H1 (cell line): ENCODE measurements around the gene SLC1A5. TPM values are rescaled to one million over a fixed set of nuclear protein-coding genes. Genes with fewer than 3 reads are reported as not detected.

Experiments used
- CTCF ChIA-PET: fragments of 300-600 bp; sonication (Branson Sonifier 250); formaldehyde crosslinking; loops from one replicate; lab custom pipeline; 2021; ENCODE audit not compliant: partially characterized antibody; lab: Charles Lee
- POLR2A ChIA-PET: fragments of 300-600 bp; sonication (Branson Sonifier 250); formaldehyde crosslinking; loops from one replicate; lab custom pipeline; 2021; ENCODE audit warnings: inconsistent platforms; ENCODE audit not compliant: partially characterized antibody; lab: Charles Lee
- DNase-seq, 2 experiments: peaks; one replicate each; pipeline versions ENCODE4 v3.0.0 to v3.0.0-alpha.2; 2010 to 2022; ENCODE audit warnings: low spot score in 2 of 2, low read depth in 1 of 2, mixed read lengths in 1 of 2
- FAIRE-seq: peaks from 2 replicates; lab custom pipeline; 2011; peaks lifted over from hg19 to GRCh38; lab: Jason Lieb, UNC
- H2AFZ ChIP-seq: 2 replicates; pipeline ENCODE4 v1.8.1; 2012; ENCODE audit warnings: low read length, inconsistent platforms
- H2AK5ac ChIP-seq: 2 replicates; pipeline ENCODE4 v1.6.1; 2013; ENCODE audit warnings: low read depth, low read length
- H2BK120ac ChIP-seq: replicated peaks from 2 replicates; pipeline ENCODE3; 2013; ENCODE audit warnings: low read depth, low read length, inconsistent platforms
- H2BK12ac ChIP-seq: 2 replicates; pipeline ENCODE4 v1.6.1; 2013; ENCODE audit warnings: low read depth, low read length
- H2BK15ac ChIP-seq: 2 replicates; pipeline ENCODE4 v1.6.1; 2013; ENCODE audit warnings: low read length
- H2BK20ac ChIP-seq: 2 replicates; pipeline ENCODE4 v1.6.1; 2013; ENCODE audit warnings: low read length
- H2BK5ac ChIP-seq: 2 replicates; pipeline ENCODE4 v1.6.1; 2013; ENCODE audit warnings: low read depth, low read length
- H3K14ac ChIP-seq: 2 replicates; pipeline ENCODE4 v1.6.1; 2013; ENCODE audit warnings: inconsistent platforms; ENCODE audit not compliant: insufficient read length
- H3K18ac ChIP-seq: 2 replicates; pipeline ENCODE4 v1.6.1; 2013; ENCODE audit warnings: low read length; ENCODE audit errors: extremely low read depth
- H3K23ac ChIP-seq: 2 replicates; pipeline ENCODE4 v1.6.1; 2013; ENCODE audit warnings: inconsistent platforms; ENCODE audit not compliant: insufficient read length
- H3K23me2 ChIP-seq: 2 replicates; pipeline ENCODE4 v1.6.1; 2013; ENCODE audit warnings: low read depth, low read length
- H3K27ac ChIP-seq: 2 replicates; pipeline ENCODE4 v1.6.1; 2011; ENCODE audit warnings: low read depth, low read length, inconsistent platforms
- H3K27me3 ChIP-seq, 4 experiments: replicated peaks in 1 of 4; 1 replicate in 1 of 4; 2 replicates in 3 of 4; pipeline versions ENCODE4 v1.6.1 to v1.8.1; 2011 to 2013; ENCODE audit warnings: low read length in 3 of 4, mild to moderate bottlenecking in 3 of 4, inconsistent platforms in 2 of 4, mixed read lengths in 2 of 4, moderate library complexity in 1 of 4; ENCODE audit not compliant: control insufficient read depth in 3 of 4, insufficient read depth in 3 of 4; ENCODE audit errors: extremely low read depth in 1 of 4
- H3K36me3 ChIP-seq, 4 experiments: 2 replicates each; pipeline versions ENCODE4 v1.6.1 to v1.8.1; 2011 to 2013; ENCODE audit warnings: mild to moderate bottlenecking in 4 of 4, low read length in 3 of 4, moderate library complexity in 2 of 4, control low read depth in 1 of 4, inconsistent platforms in 1 of 4; ENCODE audit not compliant: insufficient read depth in 4 of 4, control insufficient read depth in 2 of 4
- H3K4ac ChIP-seq: replicated peaks from 2 replicates; pipeline ENCODE3; 2013; ENCODE audit warnings: low read length, low read depth, mixed read lengths, inconsistent platforms; ENCODE audit not compliant: insufficient read length
- H3K4me1 ChIP-seq, 4 experiments: replicated peaks in 1 of 4; 1 replicate in 1 of 4; 2 replicates in 3 of 4; pipeline versions ENCODE4 v1.6.1 to v1.8.1; 2011 to 2013; ENCODE audit warnings: low read length in 3 of 4, inconsistent platforms in 2 of 4, mixed read lengths in 1 of 4; ENCODE audit not compliant: insufficient read depth in 4 of 4, control insufficient read depth in 3 of 4
- H3K4me2 ChIP-seq, 2 experiments: 2 replicates each; pipeline versions ENCODE4 v1.6.1 to v1.8.1; 2011 to 2013; ENCODE audit warnings: low read depth in 2 of 2, low read length in 2 of 2, control low read depth in 1 of 2, inconsistent platforms in 1 of 2, mild to moderate bottlenecking in 1 of 2; ENCODE audit not compliant: insufficient read depth in 1 of 2
- H3K4me3 ChIP-seq, 4 experiments: fragments of 200-600, 300-600 bp in 1 of 4; sonication (generic), shearing (Covaris generic), sonication (Bioruptor Twin) in 1 of 4; 2 replicates each; pipeline versions ENCODE4 v1.5.1 to v1.8.1; 2011 to 2016; ENCODE audit warnings: low read length in 4 of 4, low read depth in 3 of 4, control low read depth in 2 of 4, inconsistent platforms in 2 of 4, mild to moderate bottlenecking in 2 of 4, mixed read lengths in 1 of 4, moderate library complexity in 1 of 4; ENCODE audit not compliant: insufficient read depth in 2 of 4; ENCODE audit errors: extremely low read depth in 1 of 4
- H3K56ac ChIP-seq: replicated peaks from 2 replicates; pipeline ENCODE3; 2013; ENCODE audit warnings: low read depth, mild to moderate bottlenecking, mixed read lengths, low read length, inconsistent platforms; ENCODE audit not compliant: insufficient read length
- H3K79me1 ChIP-seq: 2 replicates; pipeline ENCODE4 v1.6.1; 2013; ENCODE audit warnings: low read depth, low read length, control low read depth
- H3K79me2 ChIP-seq, 2 experiments: 2 replicates each; pipeline versions ENCODE4 v1.6.1 to v1.8.1; 2012 to 2013; ENCODE audit warnings: low read length in 2 of 2, mild to moderate bottlenecking in 2 of 2, inconsistent platforms in 1 of 2; ENCODE audit not compliant: insufficient read depth in 2 of 2, control insufficient read depth in 1 of 2
- H3K9ac ChIP-seq, 4 experiments: replicated peaks in 1 of 4; 1 replicate in 1 of 4; 2 replicates in 3 of 4; pipeline versions ENCODE4 v1.6.1 to v1.8.1; 2011 to 2013; ENCODE audit warnings: low read depth in 3 of 4, low read length in 3 of 4, control low read depth in 2 of 4, mild to moderate bottlenecking in 2 of 4, moderate library complexity in 2 of 4, inconsistent platforms in 1 of 4; ENCODE audit errors: extremely low read depth in 1 of 4
- H3K9me3 ChIP-seq, 2 experiments: 2 replicates each; pipeline versions ENCODE4 v1.6.1 to v1.8.1; 2012 to 2013; ENCODE audit warnings: mild to moderate bottlenecking in 2 of 2, moderate library complexity in 2 of 2, control low read depth in 1 of 2, inconsistent platforms in 1 of 2, low read depth in 1 of 2, low read length in 1 of 2, mixed read lengths in 1 of 2; ENCODE audit not compliant: insufficient read depth in 2 of 2
- H4K20me1 ChIP-seq, 2 experiments: replicated peaks in 1 of 2; 2 replicates each; pipeline versions ENCODE3 to v1.8.1; 2011 to 2013; ENCODE audit warnings: inconsistent platforms in 2 of 2, low read length in 2 of 2, mild to moderate bottlenecking in 1 of 2; ENCODE audit not compliant: insufficient read depth in 2 of 2, control insufficient read depth in 1 of 2
- H4K5ac ChIP-seq: 2 replicates; pipeline ENCODE4 v1.6.1; 2013; ENCODE audit warnings: low read length, low read depth, mixed read lengths, inconsistent platforms; ENCODE audit not compliant: insufficient read length
- H4K8ac ChIP-seq: 2 replicates; pipeline ENCODE4 v1.8.0; 2013; ENCODE audit warnings: mild to moderate bottlenecking, moderate library complexity, low read length, inconsistent platforms; ENCODE audit not compliant: insufficient read depth; ENCODE audit errors: extremely low read depth
- H4K91ac ChIP-seq: replicated peaks from 2 replicates; pipeline ENCODE3; 2013; ENCODE audit warnings: low read length, mixed read lengths, inconsistent platforms; ENCODE audit not compliant: insufficient read length
- CBX5 ChIP-seq: fragments of 300-800, 300-1000 bp; sonication (generic); IDR thresholded peaks from 2 replicates; pipeline ENCODE4 v1.7.1; 2016; ENCODE audit warnings: antibody characterized with exemption, low read length, low read depth
- E2F6 ChIP-seq: IDR thresholded peaks from 2 replicates; pipeline ENCODE4 v1.6.1; 2012; ENCODE audit warnings: inconsistent platforms
- NRF1 ChIP-seq: IDR thresholded peaks from 2 replicates; pipeline ENCODE4 v1.6.1; 2011; ENCODE audit warnings: mild to moderate bottlenecking, low read depth, low read length, improper control_type of control experiment
- POLR2A ChIP-seq, 2 experiments: IDR thresholded peaks; 1 replicate in 1 of 2; 2 replicates in 1 of 2; pipeline ENCODE4 v1.6.1; 2011; ENCODE audit warnings: low read depth in 2 of 2, low read length in 2 of 2, mild to moderate bottlenecking in 2 of 2; ENCODE audit errors: control extremely low read depth in 1 of 2
- POLR2AphosphoS5 ChIP-seq: IDR thresholded peaks from 2 replicates; pipeline ENCODE4 v1.6.1; 2011; ENCODE audit warnings: low read depth, low read length
- SRF ChIP-seq: IDR thresholded peaks from 2 replicates; pipeline ENCODE4 v1.6.1; 2011; ENCODE audit warnings: mild to moderate bottlenecking, low read depth, low read length, moderate library complexity
- YY1 ChIP-seq: IDR thresholded peaks from 2 replicates; pipeline ENCODE4 v1.6.1; 2011; ENCODE audit warnings: low read depth, mild to moderate bottlenecking, low read length
- WGBS, 2 experiments: shearing (Covaris generic) in 1 of 2; methylation state at CpG; one replicate each; pipeline versions ENCODE4 v1.1.6 to v1.1.7; 2013 to 2015; ENCODE audit warnings: low lambda C conversion rate in 2 of 2, mixed read lengths in 2 of 2, inconsistent platforms in 1 of 2, low coverage in 1 of 2, missing lambda C conversion rate in 1 of 2; ENCODE audit not compliant: insufficient replicate concordance in 2 of 2, insufficient coverage in 1 of 2, insufficient read length in 1 of 2; ENCODE audit errors: extremely low coverage in 1 of 2, missing lambda C conversion rate in 1 of 2; 5-methylcytosine and 5-hydroxymethylcytosine counted together
- polyA plus RNA-seq, 7 experiments: library from polyadenylated mRNA; depleted of rRNA in 3 of 7; stranded (reverse) in 5 of 7; unstranded in 2 of 7; fragments of >200 nt in 5 of 7; fragments of 200-250 nt in 2 of 7; gene quantifications; 1 replicate in 5 of 7; 2 replicates in 1 of 7; 4 replicates in 1 of 7; pipeline versions ENCODE4 v1.2.1 to v1.2.3, GENCODE V29; 2011 to 2013; ENCODE audit warnings: missing spikeins in 2 of 7, mixed read lengths in 2 of 7
- total RNA-seq: library from RNA; stranded (reverse); fragmentation: NEBNext Ultra II Directional; extraction: Animal tissue kit (Norgen Biotek cat#: 25700); gene quantifications from 2 replicates; pipeline ENCODE4 v1.2.1, GENCODE V29; 2021
- TF ChIP-seq, protein P1 (sequence below): IDR thresholded peaks from 2 replicates; pipeline ENCODE4 v1.6.1; 2012; ENCODE audit warnings: low read length, inconsistent platforms
- TF ChIP-seq, protein P2 (sequence below): IDR thresholded peaks from 2 replicates; pipeline ENCODE4 v1.6.1; 2012; ENCODE audit warnings: inconsistent platforms

The SLC1A5 gene
- total and polyA plus RNA-seq, 2 of the 8 experiments (the other 6 are each of a cell fraction or from before 2014, with no cell fraction given) = 291 to 351 TPM

DNA sequence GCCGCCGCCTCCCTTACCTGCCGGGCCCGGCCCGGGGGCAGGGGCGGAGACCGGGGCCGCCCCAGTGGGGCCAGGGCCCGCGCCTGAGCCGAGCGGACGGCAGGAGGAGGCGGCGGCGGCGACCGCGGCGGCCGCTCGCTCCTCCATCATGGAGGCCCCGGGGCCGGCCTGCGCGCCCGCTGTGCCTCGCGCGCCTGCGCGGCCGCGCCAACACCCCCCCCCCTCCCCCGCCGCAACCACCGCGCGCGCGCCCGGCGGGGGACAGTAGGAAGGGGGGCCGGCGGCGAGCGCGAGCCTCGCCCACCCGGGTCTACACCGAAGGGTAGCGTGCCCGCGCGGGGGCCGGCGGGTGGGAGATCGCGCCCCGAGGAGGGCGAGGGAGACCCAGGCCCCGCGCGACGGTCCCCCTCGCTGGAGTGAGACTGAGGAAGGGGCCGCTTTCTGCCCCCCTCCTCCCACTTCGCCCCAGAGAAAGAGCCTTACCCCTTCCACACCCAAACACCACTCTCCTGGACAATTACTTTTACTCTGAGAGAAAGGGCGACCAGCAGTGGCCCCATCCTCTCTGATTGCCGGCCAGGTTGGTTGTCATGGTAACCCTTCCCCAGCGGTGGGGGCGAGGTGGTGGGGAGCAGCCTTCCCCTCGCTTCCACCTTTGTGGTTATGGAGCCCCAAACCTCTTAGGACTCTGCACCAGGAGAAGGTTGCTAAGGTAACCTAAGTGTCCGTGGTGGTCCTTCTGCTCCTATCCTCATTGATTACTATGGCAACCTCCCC lies 41.9 kb downstream of the SLC1A5 start, which contains the start of gene STRN4:
STRN4 (minus strand) TSS at position 170 of the 777 bp plus-strand sequence; CDS start at position 150, 20 bp downstream.
- no peak within 1 kb of the TSS for H2AFZ ChIP-seq
- TF ChIP-seq SRF (no peak), NRF1 (peak; percentile 27; the same call in 1 of the 2 replicates), YY1 (no peak), CBX5 (no peak), E2F6 (0 out of 2 replicates have a peak, but pooled peaks have one; percentile 10), POLR2AphosphoS5 (no peak; the same call in 1 of the 2 replicates), POLR2A (IDR thresholded peaks at IDR 0.05; ENCODE audit: control extremely low read depth in 1 of 2, low read depth in 2 of 2, low read length in 2 of 2) (no peak; a peak in 1 of 3 replicates)
- TF ChIP-seq, protein P1, sequence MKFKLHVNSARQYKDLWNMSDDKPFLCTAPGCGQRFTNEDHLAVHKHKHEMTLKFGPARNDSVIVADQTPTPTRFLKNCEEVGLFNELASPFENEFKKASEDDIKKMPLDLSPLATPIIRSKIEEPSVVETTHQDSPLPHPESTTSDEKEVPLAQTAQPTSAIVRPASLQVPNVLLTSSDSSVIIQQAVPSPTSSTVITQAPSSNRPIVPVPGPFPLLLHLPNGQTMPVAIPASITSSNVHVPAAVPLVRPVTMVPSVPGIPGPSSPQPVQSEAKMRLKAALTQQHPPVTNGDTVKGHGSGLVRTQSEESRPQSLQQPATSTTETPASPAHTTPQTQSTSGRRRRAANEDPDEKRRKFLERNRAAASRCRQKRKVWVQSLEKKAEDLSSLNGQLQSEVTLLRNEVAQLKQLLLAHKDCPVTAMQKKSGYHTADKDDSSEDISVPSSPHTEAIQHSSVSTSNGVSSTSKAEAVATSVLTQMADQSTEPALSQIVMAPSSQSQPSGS = no peak
- TF ChIP-seq, protein P2, sequence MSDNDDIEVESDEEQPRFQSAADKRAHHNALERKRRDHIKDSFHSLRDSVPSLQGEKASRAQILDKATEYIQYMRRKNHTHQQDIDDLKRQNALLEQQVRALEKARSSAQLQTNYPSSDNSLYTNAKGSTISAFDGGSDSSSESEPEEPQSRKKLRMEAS = no peak

More for the DNA sequence above, 41.9 kb downstream of the SLC1A5 start, which contains the start of gene STRN4:
- no peaks in the 10 kb centered on the region for H3K9me3 ChIP-seq
- H3K27me3 ChIP-seq = no peaks in the 10 kb centered on the region
- H2BK20ac ChIP-seq = no peak within 1 kb of the TSS
- H3K4me3 ChIP-seq = peak within 1 kb of the TSS; percentile 84 to 97 (median 93)
- H2BK15ac ChIP-seq = no peak within 1 kb of the TSS
- WGBS, 2 experiments = 1% methylated on average over 16 of the region's 74 CpGs; no CpG with 5 or more reads in 1 of the 2 experiments
- H3K4me1 ChIP-seq = peaks cover 0 to 8% (median 2%) of the 10 kb centered on the region in 4 experiments; a peak in 6 of 7 replicates
- H3K56ac ChIP-seq = peak within 1 kb of the TSS; percentile 71
- POLR2A ChIA-PET = interaction anchor here (0.6 to 2.1 kb wide), 8 partner anchors 9 to 229 kb away, joined by 3 to 10 read pairs (median 4); no protein-coding TSS in a partner anchor
- peak within 1 kb of the TSS; percentile 83 for H3K18ac ChIP-seq
- peak within 1 kb of the TSS; percentile 81; the same call in 1 of the 2 replicates for H2BK5ac ChIP-seq
- H4K20me1 ChIP-seq = peaks cover 20 to 27% of the 10 kb centered on the region in 2 experiments
- peaks cover 35 to 45% of the 10 kb centered on the region in 2 experiments for H3K79me2 ChIP-seq
- peak within 1 kb of the TSS; percentile 80 for H4K5ac ChIP-seq
- H2BK12ac ChIP-seq = 0 out of 2 replicates have a peak within 1 kb of the TSS, but pooled peaks have one; percentile 7
- no peak within 1 kb of the TSS for H3K23ac ChIP-seq
- no peak within 1 kb of the TSS for H2BK120ac ChIP-seq
- peak within 1 kb of the TSS; percentile 83 to 97 (median 88) for H3K9ac ChIP-seq
- peaks cover 0 to 6% (median 1%) of the 10 kb centered on the region in 4 experiments; a peak in 3 of 8 replicates for H3K36me3 ChIP-seq
- peak within 1 kb of the TSS; percentile 85 for H3K27ac ChIP-seq
- no peak within 1 kb of the TSS for H3K14ac ChIP-seq
- peak within 1 kb of the TSS; percentile 94 to 96 for H3K4me2 ChIP-seq
- FAIRE-seq = no peak
- peaks cover 9% of the 10 kb centered on the region for H3K79me1 ChIP-seq
- H2AK5ac ChIP-seq = no peak within 1 kb of the TSS
- peaks cover 11% of the 10 kb centered on the region for H3K23me2 ChIP-seq
- H4K8ac ChIP-seq = peak within 1 kb of the TSS; percentile 98
- H4K91ac ChIP-seq = peak within 1 kb of the TSS; percentile 87
- CTCF ChIA-PET = interaction anchor here (2.8 kb wide), 1 partner anchor 8 kb away, joined by 16 read pairs; no protein-coding TSS in a partner anchor
- H3K4ac ChIP-seq = peak within 1 kb of the TSS; percentile 75
- DNase-seq = peak in 1 of 2 experiments; percentile 67
